Measurements from ENCODE around the gene CTDNEP1.

Gene CTDNEP1

DNA sequence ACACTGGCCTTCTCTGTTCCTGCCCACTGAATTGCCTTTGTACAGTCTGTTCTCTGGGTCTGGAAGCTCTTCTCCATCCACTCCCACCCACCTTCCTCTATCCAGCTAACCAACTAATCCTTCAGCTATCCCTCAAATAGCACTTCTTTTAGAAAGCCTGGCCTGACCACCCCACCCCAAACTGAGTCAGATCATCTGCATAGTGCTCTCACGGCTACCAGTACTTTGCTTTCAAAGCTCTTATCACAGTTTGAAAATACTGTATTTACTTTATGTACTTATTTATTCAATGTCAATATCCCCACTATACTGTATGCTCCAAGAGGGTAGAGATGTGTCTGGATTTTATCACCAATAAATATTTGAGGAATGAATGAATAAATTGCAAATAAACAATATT is 15.2 kb upstream of the CTDNEP1 start:
- no peak for TF ChIP-seq CTCF (IDR thresholded peaks at IDR 0.05; ENCODE audit: low read depth, low read length)
- no peak overlapping the region for H3K4me3 ChIP-seq (ENCODE audit: low read depth, low read length)

DNA sequence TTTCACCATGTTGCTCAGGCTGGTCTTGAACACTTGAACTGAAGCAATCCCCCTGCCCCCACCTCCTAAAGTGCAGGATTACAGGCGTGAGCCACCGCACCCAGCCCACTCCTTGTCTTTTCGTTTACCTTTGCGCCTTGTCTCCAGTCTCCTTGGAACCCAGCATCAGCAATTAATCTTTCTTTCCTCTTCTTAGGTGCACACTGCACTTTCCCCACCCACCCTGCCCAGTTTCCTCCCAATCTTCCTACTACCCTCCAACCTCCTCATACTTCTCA is 12.2 kb upstream of the CTDNEP1 start:
- no peak for TF ChIP-seq CTCF (IDR thresholded peaks at IDR 0.05; ENCODE audit: low read depth, low read length)
- no peak overlapping the region for H3K4me3 ChIP-seq (ENCODE audit: low read depth, low read length)

- no peak for TF ChIP-seq CTCF (IDR thresholded peaks at IDR 0.05; ENCODE audit: low read depth, low read length)
- no peak overlapping the region for H3K4me3 ChIP-seq (ENCODE audit: low read depth, low read length)
Measured at GRCh38 chr17:7262935-7263800, 11.6 kb upstream of the CTDNEP1 start.

DNA sequence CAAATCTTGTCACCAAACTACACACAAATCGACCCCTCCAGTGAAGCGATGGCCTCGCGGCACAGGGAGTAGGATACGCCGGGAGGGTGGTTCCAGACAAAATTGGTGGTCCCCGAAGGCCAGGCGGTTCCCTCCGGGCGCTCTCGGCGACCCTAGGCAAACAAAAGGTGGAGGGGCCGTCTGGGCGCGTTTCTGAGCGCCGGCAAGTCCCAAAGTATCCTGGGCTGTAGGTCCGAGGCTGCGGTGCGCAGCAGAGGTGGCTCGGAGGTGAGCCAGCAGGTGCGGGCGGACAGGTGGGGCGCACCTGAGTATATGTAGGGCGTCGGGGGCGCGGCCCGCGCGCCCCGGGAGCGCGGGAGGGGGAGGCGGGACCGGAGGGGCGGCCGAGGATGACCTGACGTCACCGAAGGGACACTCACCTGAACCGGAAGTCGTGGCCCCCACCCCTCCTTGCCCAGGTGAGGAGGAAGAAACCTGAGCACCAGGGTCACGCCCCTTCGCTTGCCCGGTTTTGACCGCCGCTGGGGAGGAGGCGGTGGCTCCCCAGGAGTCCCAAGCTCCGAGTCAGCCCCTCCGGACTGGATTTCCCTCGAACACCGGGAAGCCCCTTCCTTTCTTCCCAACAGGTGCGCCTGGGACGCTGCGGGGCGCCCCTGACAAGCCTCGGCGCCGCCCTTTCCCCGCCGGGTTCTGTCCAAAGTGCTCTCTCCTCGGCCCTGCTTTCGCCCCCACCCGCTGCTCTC is 10.8 kb upstream of the CTDNEP1 start, which contains the start of gene CLDN7:
CLDN7 (minus strand) TSS at position 287 of the 743 bp plus-strand sequence. CDS start 435 bp downstream, outside the sequence.
- TF ChIP-seq CTCF (IDR thresholded peaks at IDR 0.05; ENCODE audit: low read depth, low read length) = no peak
- H3K4me3 ChIP-seq (ENCODE audit: low read depth, low read length) = no peak within 1 kb of the TSS

DNA sequence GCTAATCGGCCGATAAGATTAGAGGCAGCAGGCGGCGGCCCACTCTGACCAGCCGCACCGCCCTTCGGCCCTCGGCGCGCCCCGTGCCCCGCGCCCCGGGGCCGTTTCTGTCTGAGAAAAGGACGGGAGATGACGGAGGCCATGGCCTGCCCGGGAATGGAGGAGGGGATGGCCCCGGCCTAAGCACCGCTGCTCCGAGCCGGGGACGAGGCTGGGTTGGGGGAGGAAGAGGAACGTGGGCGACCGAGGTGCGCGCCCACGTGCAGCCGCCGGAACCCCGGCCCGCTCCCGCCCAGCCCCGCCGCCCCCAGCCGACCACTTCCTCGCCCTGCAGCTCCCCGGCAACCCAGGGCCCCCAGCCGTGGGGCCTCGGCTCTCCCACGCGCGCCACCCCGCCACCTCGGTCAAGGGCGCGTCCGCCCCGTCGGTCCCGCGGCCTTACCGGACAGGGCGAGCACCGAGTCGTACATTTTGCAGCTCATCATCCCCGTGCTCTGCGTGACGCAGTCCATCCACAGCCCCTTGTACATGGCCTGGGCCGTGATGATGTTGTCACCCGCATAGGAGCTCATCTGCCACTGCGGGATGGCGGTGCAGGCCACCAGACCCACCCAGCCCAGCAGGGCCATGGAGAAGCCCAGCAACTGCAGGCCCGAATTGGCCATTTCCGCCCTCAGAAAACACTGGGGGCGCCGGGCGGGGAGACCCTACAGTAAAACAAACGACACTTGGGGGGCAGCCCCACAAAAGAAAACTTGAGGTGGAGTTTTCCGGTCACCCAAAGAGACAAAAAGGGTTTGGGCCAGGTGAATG is 10.1 kb upstream of the CTDNEP1 start:
- H3K4me3 ChIP-seq (ENCODE audit: low read depth, low read length) = no peak overlapping the region
- no peak for TF ChIP-seq CTCF (IDR thresholded peaks at IDR 0.05; ENCODE audit: low read depth, low read length)

GRCh38 chr17:7260651-7261378 is 9.3 kb upstream of the CTDNEP1 start:
- no peak for TF ChIP-seq CTCF (IDR thresholded peaks at IDR 0.05; ENCODE audit: low read depth, low read length)
- H3K4me3 ChIP-seq (ENCODE audit: low read depth, low read length) = no peak overlapping the region

Data from WI38 (cell line).